GM18520 (cell line): Measurements from ENCODE around the gene TINAGL1.

ENCODE experiments used
- ATAC-seq: cut with Tn5 transposase; IDR thresholded peaks from one replicate; pipeline ENCODE4 v1.9.1; 2021; ENCODE audit not compliant: unreplicated experiment

TINAGL1 gene, protein sequence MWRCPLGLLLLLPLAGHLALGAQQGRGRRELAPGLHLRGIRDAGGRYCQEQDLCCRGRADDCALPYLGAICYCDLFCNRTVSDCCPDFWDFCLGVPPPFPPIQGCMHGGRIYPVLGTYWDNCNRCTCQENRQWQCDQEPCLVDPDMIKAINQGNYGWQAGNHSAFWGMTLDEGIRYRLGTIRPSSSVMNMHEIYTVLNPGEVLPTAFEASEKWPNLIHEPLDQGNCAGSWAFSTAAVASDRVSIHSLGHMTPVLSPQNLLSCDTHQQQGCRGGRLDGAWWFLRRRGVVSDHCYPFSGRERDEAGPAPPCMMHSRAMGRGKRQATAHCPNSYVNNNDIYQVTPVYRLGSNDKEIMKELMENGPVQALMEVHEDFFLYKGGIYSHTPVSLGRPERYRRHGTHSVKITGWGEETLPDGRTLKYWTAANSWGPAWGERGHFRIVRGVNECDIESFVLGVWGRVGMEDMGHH

GRCh38 chr1:31576201-31576669 lies at the start of gene TINAGL1:
TSS of gene TINAGL1 (plus strand) at chr1:31576515. CDS start at chr1:31577149, 634 bp downstream.
- no peak for ATAC-seq

- ATAC-seq, result no peak
Observed at GRCh38 chr1:31529999-31530684, 46.2 kb upstream of the TINAGL1 start.

DNA sequence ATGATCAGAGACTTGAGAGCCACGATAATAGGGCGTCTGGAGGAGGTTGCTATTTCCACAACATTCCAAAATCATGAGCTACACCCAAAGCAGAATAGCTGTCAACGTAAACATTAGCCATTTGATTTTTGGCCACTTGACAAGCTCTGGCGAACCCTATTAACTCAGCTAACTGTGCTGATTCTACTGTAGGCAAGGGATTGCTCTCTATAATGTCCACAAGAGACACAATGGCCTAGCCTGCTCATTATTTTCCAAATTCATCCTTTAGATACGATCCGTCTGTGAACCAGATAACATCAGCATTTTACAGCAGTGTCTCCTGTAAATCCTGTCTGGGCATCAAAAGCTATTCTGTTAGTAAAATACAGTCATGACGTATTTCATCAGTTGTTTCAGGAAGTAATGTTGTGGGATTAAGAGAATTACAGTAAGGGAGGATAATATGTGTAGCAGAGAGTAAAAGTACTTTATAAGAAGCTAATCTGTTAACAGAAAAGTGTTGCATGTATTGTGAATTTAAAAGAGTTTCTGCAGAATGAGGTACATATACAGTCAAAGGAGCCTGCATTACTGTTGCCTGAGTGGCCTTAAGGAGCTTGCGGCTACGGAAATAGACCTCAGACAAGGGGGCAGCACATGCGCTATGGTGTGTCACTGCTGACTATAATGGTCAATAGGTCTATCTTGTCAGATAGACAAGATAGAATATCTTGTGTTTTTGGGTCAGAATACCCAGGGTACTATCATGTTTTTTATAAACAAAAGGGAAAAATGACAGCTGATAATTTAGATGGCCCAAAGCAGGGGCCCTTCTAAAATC lies 44.9 kb upstream of the TINAGL1 start:
- ATAC-seq, result no peak

- no peak for ATAC-seq
Observed at GRCh38 chr1:31532173-31532572, 44.1 kb upstream of the TINAGL1 start.

- no peak for ATAC-seq
Observed at GRCh38 chr1:31535561-31535960, 40.8 kb upstream of the TINAGL1 start.

DNA sequence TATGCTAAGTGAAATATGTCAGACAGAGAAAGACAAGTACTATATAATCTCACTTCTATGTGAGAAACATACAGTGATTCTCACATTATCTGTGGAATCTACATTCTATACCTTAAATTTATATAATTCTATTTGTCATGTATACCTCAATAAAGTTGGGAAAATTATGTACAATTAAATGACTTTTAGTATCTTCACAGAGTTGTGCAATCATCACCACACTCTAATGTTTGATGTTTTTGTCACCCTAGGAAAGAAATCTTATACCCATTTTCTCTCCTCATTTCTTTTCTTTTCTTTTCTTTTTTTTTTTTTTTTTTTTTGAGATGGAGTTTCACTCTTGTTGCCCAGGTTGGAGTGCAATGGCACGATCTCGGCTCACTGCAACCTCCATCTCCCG lies 37.0 kb upstream of the TINAGL1 start:
- ATAC-seq, result no peak

DNA sequence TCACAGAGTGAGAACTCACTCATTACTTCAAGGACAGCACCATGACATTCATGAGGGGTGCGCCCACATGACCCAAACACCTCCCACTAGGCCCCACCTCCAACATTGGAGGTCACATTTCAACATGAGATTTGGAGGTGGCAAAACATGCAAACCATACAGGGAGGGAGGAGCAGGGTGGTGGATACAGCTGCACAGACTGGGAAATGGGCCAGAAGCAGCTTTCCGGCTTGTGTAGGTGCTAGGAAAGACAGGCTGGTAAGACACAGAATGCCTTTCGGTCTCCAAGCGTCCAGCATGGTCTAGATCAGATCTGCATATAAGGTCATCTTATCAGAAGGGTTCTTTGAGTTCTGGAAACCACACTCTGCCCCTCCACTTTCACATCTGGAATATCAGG lies 35.1 kb upstream of the TINAGL1 start:
- ATAC-seq, result no peak

GRCh38 chr1:31545927-31546540 lies 30.3 kb upstream of the TINAGL1 start:
- ATAC-seq, result no peak

GRCh38 chr1:31548534-31548906 lies 27.8 kb upstream of the TINAGL1 start:
- no peak for ATAC-seq

GRCh38 chr1:31548907-31549808 lies 27.2 kb upstream of the TINAGL1 start:
- peak; percentile 38 for ATAC-seq

- ATAC-seq, result peak; percentile 40
Observed at GRCh38 chr1:31549809-31550620, 26.3 kb upstream of the TINAGL1 start.

DNA sequence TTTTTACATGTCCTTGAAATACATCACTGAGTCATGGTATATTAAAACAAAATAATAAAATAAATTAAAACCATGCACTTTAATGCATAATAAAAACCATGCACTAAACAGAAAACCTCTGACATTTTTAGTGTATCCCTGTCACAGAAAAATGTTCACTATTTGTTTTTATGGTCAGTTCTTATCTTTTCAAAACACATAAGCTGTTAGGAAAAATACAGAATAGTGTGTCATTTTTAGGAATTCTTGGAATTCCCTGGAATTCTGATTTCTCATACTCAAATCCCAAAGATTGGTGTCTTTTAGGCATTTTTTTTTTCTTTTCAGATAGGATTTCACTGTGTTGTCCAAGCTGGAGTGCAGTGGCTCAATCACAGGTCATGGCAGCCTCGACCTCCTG lies 25.1 kb upstream of the TINAGL1 start:
- no peak for ATAC-seq

GRCh38 chr1:31552489-31552888 lies 23.8 kb upstream of the TINAGL1 start:
- no peak for ATAC-seq

GRCh38 chr1:31556481-31557006 lies 19.8 kb upstream of the TINAGL1 start:
- ATAC-seq, result no peak

- ATAC-seq, result no peak
Observed at GRCh38 chr1:31559715-31560114, 16.6 kb upstream of the TINAGL1 start.

- ATAC-seq, result no peak
Observed at GRCh38 chr1:31560394-31560793, 15.9 kb upstream of the TINAGL1 start.

GRCh38 chr1:31562707-31563360 lies 13.5 kb upstream of the TINAGL1 start:
- ATAC-seq, result no peak

DNA sequence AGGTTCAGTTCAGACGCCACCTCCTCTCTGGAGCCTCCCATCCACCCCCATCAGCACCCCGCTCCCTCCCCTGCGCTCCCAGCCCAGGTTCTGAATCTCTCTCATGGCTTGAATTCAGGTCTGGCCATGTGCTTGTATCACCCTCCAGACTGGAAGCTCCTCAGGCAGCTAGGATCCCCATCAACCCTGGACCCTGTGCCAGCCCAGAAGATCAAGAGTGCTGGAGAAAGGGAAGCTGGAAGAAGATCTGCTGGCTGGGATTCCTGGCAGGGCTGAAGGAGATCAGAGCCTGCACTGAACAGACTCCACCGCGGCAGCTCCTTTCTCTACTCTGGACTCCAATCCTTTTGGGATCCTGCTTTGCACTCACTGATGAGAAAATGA lies 11.7 kb upstream of the TINAGL1 start:
- ATAC-seq, result no peak
